ENCODE measurements around the gene SPON1.

The SPON1 gene

DNA sequence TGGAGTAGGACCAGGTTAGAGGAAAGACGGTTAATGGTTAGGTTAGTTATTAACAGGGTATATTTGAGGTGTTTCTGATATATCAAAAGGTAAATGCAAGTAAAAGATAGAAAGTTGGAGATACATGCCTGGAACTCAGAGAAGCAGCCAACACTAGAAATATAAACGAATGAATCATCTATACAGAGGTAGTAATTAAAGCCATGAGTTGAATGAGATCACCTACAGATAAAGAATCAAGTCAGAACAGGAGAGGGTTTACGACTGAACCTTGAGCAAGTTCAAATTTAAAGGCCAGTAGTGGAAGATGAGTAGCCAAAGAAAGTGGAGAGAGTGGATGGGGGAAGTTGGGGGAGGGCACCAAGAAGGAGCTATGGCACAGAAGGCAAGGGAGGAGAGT is 73.9 kb downstream of the SPON1 start:
- DNase-seq (ENCODE audit: low spot score): no peak

DNA sequence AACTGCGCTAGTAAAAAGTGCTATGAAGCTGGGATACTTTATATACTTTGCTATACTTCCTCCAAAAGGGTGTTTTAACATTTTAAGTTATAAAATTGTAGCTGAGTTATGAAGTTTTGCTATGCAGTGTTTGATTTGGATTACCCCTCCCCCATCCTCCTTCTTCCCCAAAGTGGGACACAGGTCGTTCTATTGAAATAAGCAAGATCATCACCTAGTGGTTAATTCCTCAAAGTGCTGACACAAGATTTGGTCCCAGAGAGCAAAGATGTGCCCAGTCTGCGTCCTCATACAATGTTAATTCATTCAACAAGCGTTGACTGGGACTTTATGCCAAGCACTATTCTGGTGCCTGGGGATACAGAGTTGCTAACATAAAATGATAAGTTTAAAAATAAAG is 78.5 kb downstream of the SPON1 start:
- no peak for DNase-seq (ENCODE audit: low spot score)

DNA sequence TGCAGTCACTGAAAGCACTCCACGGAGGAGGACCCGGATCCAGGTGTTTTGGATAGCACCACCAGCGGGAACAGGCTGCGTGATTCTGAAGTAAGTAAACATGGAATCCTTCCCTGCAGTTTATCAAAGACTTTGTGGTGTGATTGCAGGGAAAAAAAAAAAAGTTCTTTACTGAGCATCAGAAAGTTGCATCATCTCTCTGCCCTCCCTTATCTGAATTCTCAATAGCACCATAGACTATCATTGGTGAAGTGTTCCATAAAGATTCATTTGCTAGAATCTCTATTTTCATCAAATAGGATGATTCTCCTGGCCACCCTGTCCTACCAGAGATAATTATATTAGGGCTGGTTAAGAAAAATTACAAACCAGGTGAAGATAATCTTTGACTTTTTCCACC is 79.0 kb downstream of the SPON1 start:
- no peak for DNase-seq (ENCODE audit: low spot score)

DNA sequence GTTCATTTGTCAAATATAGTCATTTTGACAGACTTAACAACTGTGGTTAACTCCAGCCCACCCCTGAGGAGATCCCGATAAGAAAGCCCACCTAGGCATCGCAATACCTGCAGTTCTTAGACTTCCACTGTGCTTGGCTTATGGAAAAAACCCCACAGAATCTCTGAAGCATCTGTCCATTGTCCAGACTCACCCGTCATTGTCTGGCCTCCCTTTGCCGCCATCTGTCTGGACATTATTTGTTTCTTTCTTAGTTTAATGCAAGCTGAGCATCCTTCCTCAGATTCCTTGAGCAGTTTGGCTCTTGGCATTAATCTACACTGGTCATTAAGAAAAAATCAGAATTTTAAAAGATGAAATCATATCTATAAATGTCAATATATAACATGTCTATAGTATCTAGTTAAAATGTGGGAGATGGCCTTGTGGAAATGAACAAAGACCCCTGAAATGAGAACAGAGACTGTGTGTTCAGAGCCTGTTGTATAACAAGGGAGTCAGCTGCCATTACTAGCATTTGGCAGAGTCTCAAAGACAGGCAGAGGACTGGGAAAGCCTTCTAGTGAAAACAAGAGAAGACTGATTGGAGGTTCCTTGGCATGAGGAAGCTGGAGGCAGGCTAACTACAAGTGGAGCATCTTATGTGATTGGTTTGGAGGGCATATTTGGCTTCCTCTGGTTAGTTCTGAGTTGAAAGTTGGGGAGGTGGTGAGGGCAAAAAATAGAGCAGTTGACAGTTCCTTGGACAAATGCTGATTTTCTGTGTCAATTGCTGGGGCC is 80.4 kb downstream of the SPON1 start:
- DNase-seq (ENCODE audit: low spot score): no peak

DNA sequence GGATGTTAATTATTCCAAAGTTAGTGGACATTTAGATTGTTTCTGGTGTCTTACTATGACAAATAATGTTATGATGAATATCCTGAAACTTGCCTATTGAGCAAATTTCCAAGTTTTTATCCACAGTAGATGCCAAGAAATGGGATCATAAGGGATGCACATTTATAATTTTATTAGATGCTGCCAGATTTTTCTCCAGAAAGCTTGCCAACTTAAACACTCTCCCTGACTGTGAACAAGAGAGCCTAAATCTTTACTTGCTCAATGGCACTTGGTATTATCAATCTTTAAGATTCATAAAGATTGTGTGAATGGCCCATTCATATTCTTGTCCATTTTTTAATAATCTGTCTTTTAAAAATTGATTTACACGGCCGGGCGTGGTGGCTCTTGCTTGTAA is 82.4 kb downstream of the SPON1 start:
- no peak for DNase-seq (ENCODE audit: low spot score)

DNA sequence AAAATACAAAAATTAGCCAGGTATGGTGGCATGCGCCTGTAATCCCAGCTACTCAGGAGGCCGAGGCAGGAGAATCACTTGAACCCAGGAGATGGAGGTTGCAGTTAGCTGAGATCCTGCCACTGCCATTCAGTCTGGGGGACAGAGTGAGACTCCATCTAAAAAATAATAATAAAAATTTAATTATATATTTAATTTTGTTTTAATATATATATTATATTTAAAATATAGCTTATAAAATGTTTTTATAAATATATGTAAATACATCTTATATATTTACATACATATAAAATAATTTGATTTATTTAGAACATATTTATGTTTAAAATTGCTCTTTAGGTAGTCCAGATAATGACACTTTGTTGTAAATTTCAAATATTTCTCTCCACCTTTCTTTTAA is 82.9 kb downstream of the SPON1 start:
- DNase-seq (ENCODE audit: low spot score): no peak

DNA sequence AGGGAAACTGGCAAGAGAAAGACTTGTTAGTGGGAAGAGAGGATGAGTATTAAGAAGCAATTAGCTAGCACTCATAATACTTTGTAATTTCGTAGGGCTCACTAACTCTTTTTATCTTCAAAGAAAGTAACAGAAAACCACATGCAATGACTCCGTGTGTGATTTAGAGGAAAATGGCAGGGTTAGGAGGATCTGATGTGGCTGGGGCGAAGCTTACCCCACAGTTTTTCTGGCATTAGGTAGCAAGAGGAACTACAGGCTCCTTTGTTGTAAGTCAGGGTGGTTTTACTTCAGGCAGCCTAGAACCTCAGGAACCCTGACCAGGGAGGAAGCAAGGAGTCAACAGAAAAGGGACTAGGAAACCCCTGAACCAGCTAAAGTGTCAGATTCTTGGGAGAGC is 89.7 kb downstream of the SPON1 start:
- no peak for DNase-seq (ENCODE audit: low spot score)

DNA sequence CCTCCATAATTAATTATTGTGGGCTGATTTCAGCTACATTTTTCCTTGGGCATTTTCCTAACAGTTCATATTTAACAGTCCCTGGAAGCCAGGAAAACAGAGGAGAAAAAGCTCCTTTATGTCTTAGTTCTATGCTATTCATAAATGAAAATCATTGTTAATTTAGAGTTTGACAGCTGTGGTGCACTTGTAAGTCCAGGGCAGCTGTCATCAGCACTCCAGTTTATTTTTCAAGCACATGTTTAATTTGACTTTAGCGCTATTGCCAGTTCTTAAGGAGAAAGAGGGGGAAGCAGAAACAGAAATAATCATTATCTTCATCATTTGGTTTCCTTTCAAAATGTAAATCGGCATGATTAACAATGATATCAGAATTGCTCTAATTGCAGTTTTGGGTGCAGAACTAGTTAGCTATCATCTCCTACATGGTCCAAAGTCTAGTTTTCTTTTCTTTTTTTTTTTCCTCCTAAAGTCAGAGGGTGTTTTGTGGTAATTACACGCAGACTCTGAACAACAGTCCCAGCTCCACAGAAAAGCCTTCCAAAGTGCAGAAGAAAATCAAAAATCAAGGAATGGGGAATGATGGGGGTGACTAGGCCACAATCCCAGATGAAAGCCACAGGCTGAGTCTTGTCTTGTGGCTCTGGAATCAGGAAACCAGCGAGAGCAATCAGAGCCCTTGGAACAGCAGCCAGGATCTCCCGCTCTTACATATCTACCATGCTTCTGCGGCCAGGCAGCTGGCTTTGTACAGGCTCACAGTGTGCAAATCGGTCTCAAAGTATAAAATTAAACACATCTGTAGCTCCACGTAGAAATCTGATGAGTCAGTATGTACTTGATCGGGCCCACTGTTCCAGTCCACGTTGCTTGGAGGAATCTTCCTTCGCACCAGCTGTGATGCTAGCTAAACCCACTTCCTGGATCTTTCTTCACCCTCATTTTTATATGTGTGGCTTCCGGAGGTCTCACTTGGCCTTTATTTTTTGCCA is 91.9 kb downstream of the SPON1 start:
- DNase-seq (ENCODE audit: low spot score): no peak

DNA sequence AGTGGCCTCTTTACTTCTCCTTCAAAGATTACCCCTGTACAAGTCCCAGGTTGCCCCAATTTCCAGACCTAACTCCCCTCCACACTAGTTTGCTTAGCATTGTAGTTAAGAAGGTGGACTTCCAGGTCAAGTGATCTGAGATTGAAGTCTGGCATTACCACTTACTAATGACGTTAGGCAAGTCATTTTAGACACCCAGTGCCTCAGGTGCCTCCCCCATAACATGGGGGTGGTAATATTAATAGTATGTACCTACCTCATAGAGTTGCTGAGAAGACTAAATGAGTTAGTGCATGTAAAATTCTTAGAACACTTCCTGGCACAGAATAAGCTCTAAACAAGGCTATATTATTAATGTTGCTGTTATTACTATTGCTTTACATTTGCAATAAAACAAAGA is 93.4 kb downstream of the SPON1 start:
- DNase-seq (ENCODE audit: low spot score): no peak

DNA sequence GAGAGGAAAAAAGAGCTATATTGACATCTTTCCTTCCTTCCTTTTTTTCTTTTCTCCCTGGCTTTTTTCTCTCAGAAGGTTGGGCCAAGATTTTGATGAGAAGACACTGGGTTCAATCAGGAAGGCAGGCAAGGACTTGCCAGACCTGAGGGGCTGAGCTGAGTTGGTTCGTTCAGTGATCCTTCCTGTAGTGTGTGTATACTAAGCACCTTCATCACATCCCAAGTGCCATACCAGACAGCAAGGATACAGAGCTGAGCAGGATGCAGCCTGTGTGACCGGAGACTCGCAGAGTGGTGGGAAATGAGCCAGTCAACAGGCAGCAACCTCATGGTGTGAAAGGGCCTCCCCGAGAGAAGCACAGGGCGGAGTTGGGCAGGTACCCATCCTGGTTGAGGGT is 95.5 kb downstream of the SPON1 start:
- no peak for DNase-seq (ENCODE audit: low spot score)

DNA sequence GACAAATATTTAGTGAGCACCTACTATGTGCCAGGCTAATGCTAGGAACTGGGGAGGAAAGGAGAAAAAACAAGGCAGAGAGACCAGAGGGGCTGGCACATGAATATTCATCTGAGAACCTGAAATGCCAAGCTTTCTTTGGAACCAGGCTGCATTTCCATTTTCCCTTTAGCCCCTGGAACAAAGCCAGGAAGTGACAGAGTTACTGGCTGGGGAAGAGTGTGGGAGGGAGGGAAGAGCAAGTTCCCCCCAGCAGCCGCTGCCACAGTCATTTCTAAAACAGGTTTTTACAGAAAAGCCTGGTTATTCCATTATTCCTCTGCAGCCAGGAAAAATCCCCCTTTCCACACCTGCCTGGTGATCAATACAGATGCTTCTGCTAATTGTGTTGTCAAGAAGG is 97.0 kb downstream of the SPON1 start:
- no peak for DNase-seq (ENCODE audit: low spot score)

DNA sequence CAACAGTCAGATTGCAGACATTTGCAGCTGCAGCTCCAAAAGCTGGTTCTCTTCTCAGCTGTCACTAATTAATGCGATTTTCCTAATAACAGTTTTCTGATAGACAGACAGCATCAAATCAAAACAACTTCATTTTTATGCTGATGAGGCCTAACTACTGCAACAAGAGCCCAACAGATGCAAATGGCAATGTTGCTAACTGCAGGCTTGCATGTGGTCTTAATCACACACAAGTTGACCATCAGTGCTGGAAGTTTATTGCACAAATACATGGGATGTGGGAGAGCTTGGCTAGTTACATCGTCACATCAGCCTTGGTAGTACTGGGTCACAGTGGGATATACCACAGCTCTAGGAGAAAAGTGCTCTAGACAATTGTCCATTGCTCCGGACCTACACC is 99.2 kb downstream of the SPON1 start:
- DNase-seq (ENCODE audit: low spot score): no peak

DNA sequence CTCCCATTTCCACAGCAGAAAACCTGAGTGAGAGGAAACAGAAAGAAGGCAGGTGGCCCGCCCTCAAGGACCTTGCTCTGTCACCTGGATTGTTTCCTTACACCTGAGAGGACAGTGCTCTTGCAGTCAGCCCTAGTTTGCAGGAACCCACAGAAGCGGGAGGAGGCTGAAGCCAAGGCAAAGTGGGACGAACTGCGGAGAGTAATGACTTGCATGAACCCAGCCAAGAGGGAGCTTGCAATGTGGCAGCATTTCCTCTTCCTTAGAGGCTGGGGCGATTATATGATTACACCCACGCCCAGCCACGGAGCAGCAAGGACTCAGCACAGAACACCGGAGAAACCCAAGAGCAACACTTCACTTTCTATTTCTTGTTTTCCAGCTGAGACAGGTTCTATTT is 102.6 kb downstream of the SPON1 start:
- DNase-seq (ENCODE audit: low spot score): peak; percentile 10

DNA sequence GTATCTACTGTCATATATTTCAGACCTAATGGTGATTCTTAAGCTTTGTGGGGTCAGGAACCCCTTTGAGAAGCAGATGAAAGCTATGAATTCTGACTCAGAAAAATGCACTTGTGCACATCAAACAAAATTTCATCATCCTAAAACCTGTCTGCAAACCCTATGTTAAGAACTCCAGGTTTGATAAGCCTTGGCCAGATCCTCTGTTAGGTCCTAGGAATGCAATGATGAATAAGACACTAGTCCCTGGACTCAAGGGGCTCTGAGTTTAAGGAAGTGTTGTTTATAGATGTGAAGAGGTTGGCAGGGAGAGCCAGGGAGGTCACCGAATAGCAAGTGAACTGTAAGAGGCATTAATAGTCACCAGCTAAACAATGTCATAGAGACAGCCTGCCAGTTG is 103.2 kb downstream of the SPON1 start:
- no peak for DNase-seq (ENCODE audit: low spot score)

DNA sequence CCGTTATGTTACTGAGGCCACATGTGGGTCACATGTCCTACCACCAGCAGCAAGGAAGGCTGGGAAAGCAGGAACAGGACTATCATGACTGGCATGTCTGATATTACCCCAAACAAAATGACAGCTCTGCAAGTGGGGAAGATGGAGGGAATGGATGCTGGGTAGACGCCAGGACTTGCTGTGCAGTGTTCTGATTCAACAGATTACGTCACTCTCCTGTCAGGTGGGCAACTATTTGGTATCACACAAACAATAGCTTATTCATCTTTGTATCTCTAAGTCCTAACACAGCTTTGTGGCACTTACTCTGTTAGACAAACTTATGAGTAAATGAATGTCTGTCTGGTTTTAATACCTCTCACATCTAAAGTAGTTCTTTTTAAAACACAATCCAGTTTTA is 105.2 kb downstream of the SPON1 start:
- no peak for DNase-seq (ENCODE audit: low spot score)

DNA sequence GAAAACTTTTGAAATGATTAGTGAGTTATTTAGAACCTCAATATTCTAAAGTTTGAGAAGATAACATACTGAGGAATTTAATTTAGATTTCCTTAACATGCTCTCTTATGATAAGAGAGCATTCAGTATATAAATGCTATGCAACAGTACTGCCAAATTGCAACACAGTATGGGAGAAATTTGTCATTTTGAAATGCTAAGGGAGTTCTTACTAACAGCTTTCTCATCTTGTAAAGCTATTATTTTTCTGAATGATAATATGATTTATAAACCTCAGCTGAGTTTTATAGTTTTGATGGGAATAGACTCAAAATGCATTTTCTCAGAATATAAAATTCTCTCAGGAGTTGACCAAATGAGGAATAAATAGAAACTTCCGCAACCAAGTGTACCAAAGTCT is 108.4 kb downstream of the SPON1 start:
- DNase-seq (ENCODE audit: low spot score): no peak

DNA sequence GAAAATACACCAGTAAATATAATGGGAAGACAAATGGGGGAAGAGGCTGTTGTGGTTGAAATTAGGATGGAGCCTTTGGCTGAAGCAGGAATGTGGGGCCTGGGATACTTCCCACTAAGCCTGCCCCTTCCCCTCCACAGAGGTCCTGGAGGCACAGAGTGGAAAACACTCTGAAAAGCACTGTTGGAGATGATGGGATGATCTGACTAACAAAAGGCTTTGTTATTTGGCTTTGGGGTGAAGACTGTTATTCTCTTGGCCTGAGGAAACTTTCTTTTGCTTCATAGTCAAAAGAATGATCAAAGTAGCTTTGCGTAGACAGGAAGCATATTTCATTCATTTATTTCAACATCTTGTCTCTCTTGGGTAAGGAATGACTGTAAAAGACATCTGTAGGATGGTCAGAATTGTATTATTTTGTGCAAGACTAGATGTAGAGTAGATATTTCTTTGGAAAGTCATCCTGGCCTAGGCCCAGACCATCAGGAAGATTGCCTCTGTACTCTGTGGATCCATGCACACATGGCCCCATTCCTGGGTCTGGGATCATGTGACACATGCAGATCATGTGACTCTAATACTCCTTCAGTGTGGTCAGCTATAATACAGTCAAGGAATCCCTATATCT is 111.4 kb downstream of the SPON1 start:
- DNase-seq (ENCODE audit: low spot score): no peak

DNA sequence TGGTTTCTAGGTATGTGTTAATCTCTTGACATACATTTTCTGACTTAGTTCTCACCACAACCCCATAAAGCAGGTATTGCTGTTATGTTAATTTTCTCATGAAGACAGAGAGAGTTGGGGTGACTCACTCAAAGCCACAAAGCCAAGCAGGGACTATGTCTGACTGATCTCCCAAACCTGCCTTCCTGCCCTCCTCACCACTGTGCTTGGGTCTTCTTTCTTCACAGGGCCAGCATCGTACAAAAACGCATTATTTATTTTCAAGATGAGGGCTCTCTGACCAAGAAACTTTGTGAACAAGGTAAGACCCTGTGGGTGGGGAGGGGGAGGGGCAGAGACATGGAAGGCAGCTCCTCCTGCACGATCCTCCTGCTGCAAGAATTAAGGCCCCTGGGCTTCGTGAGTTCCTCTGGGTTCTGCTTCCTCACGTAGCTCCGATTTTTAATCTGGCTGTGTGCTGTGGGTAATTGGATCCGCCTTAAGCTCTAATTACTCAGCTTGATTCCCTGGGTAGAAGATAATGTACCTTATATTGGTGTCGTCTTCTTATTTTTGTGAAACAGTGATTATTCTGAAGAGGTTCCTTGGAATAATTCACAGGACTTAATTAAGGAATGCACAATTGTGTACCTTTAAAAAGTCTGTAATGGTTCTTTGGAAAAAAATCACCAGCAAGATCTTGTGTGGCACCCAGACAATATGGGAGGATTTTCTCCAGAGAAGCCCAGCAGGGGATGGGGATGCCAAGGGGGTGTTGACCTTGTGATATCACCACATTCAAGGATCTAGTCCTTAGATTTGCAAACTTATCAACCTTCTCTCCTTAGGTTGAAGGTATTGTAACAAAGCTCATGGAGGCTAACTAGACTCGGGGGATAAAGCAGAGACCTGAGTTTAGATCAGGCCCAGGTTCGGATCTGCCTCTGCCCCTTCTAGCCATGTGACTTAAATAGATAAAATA is 112.9 kb downstream of the SPON1 start:
- DNase-seq (ENCODE audit: low spot score): peak; percentile 79

DNA sequence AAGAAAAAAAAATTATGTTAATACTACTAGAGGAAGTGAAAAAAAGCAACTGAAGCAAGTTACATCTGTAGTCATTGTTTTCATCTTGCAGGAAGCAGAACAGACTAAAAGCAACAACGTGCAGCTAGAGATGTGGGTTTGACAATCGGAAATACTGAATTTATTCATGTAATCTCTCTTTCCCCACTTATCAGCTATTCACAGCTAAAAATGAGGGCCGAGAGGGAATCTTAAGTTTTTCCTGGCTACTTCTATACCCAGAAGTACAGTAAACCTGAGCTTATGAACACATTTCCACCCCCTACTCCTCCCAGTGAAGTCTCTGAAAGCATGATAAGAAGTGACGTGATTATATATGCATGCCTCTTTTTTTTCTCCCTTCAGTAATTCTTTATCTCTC is 116.5 kb downstream of the SPON1 start:
- peak; percentile 52 for DNase-seq (ENCODE audit: low spot score)

DNA sequence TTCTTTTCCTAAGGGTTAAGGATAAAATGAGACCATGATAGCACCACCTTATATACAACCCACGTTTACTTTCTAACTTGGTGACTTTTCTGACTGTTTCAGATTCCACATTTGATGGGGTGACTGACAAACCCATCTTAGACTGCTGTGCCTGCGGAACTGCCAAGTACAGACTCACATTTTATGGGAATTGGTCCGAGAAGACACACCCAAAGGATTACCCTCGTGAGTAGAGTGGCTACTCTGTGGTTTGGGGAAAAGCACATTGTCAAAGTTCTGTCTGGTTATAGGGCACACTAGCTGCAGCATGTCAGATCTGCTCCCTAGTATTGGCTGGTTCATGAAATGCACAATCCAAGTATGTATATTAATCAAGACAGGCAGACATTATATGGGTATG is 117.3 kb downstream of the SPON1 start:
- DNase-seq (ENCODE audit: low spot score): no peak

DNA sequence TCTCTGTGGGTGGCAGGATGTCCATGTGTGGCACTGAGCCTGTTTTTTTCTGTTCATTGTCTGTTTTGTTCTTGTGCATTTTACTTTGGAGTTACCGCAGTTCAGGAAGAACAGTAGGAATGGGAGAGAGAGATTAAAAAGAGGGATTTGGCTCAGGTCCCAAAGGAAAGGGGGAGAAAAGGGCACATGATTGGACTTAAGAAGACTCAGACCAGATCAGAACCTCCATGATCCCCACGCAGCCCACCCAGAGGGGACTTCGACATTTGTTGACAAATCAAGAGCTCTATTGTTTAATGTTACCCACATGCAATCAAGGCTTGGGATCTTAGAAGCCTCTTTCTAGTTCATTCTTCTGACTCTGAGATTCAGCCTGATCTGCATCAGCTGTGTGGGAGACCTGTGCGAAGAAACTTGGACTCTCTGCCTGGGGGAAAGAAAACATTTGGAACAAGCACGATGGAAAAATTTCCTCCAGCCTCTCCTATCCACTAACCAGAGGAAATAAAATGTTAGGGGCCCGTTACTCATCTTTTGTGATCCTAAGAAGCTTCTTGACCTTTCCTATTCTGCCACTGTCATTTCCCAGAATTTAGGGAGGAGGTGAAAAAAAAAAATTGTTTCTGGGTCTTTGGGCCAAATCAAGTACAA is 119.2 kb downstream of the SPON1 start:
- no peak for DNase-seq (ENCODE audit: low spot score)

Data from CD4-positive, alpha-beta T cell treated with Interleukin-6 at 100 ng/mL for 8 hours (primary cell).